WTC11 (cell line): Measurements from ENCODE around the gene ALAS1. TPM values are rescaled to one million over a fixed set of nuclear protein-coding genes. Genes with fewer than 3 reads are reported as not detected.

ENCODE experiments used
- ATAC-seq: fragments of 200-7000 bp; cut with Tn5 transposase; 2 replicates; pipeline ENCODE4 v1.10.0; 2021; ENCODE audit warnings: mild to moderate bottlenecking, moderate library complexity
- CTCF ChIA-PET: fragments of 300-600 bp; sonication (Branson Sonifier 250); formaldehyde crosslinking; loops from one replicate; lab custom pipeline; 2021; ENCODE audit warnings: antibody characterized with exemption; lab: Charles Lee
- POLR2A ChIA-PET: fragments of 350-600 bp; sonication (Branson Sonifier 250); formaldehyde crosslinking; loops from one replicate; lab custom pipeline; 2021; ENCODE audit warnings: antibody characterized with exemption; lab: Charles Lee
- DNase-seq: peaks from one replicate; pipeline ENCODE4 v3.0.0; 2021; ENCODE audit warnings: low spot score
- H3K27ac Mint-ChIP-seq: 2 replicates; pipeline ENCODE4 v1.8.0; 2021; ENCODE audit warnings: mixed read lengths
- H3K27me3 Mint-ChIP-seq: 2 replicates; pipeline ENCODE4 v1.8.0; 2021; ENCODE audit warnings: low read depth, mild to moderate bottlenecking, moderate library complexity, mixed read lengths
- H3K36me3 Mint-ChIP-seq: 2 replicates; pipeline ENCODE4 v1.8.0; 2021; ENCODE audit warnings: mixed read lengths
- H3K4me1 Mint-ChIP-seq: 2 replicates; pipeline ENCODE4 v1.8.0; 2022; ENCODE audit warnings: mixed read lengths
- H3K4me3 Mint-ChIP-seq: 2 replicates; pipeline ENCODE4 v1.8.0; 2021; ENCODE audit warnings: mild to moderate bottlenecking, moderate library complexity, mixed read lengths
- H3K9me3 Mint-ChIP-seq: 2 replicates; pipeline ENCODE4 v1.8.0; 2021; ENCODE audit warnings: mixed read lengths
- ATF1 ChIP-seq: sonication (generic); formaldehyde crosslinking; IDR thresholded peaks from 2 replicates; pipeline ENCODE4 v1.8.1; 2023; ENCODE audit warnings: mild to moderate bottlenecking, moderate library complexity, missing genetic modification reagents
- CBFB ChIP-seq: sonication (generic); formaldehyde crosslinking; IDR thresholded peaks from 2 replicates; pipeline ENCODE4 v1.8.1; 2022; ENCODE audit warnings: mild to moderate bottlenecking, low read depth, missing genetic modification reagents
- CDX4 ChIP-seq: fragments of 250-450 bp; sonication (Bioruptor Pico); IDR thresholded peaks from 2 replicates; pipeline ENCODE4 v1.9.0; 2021; ENCODE audit warnings: moderate library complexity, mild to moderate bottlenecking, inconsistent platforms, borderline replicate concordance
- CREM ChIP-seq: sonication (generic); formaldehyde crosslinking; IDR thresholded peaks from 2 replicates; pipeline ENCODE4 v1.8.1; 2022; ENCODE audit warnings: mild to moderate bottlenecking, missing genetic modification reagents, moderate library complexity
- FOXP4 ChIP-seq: sonication (generic); formaldehyde crosslinking; IDR thresholded peaks from 2 replicates; pipeline ENCODE4 v1.8.0; 2022; ENCODE audit warnings: mild to moderate bottlenecking, missing genetic modification reagents
- GRHL2 ChIP-seq: fragments of 250-450 bp; sonication (Bioruptor Pico); IDR thresholded peaks from 2 replicates; pipeline ENCODE4 v1.8.0; 2022; ENCODE audit warnings: mild to moderate bottlenecking, moderate library complexity; ENCODE audit not compliant: insufficient replicate concordance, severe bottlenecking
- GTF2I ChIP-seq: fragments of 250-450 bp; sonication (Bioruptor Pico); conservative IDR thresholded peaks from 2 replicates; pipeline ENCODE4 v1.4.0; 2021; ENCODE audit warnings: mild to moderate bottlenecking
- KAT7 ChIP-seq: sonication (generic); formaldehyde crosslinking; IDR thresholded peaks from 2 replicates; pipeline ENCODE4 v1.8.1; 2023; ENCODE audit warnings: missing genetic modification reagents, mild to moderate bottlenecking, borderline replicate concordance
- MYBL2 ChIP-seq: sonication (generic); formaldehyde crosslinking; IDR thresholded peaks from 2 replicates; pipeline ENCODE4 v1.8.1; 2023; ENCODE audit warnings: mild to moderate bottlenecking, moderate library complexity, missing genetic modification reagents
- OVOL2 ChIP-seq: fragments of 250-450 bp; sonication (Bioruptor Pico); IDR thresholded peaks from 2 replicates; pipeline ENCODE4 v1.9.0; 2021; ENCODE audit warnings: mild to moderate bottlenecking, borderline replicate concordance
- SMAD3 ChIP-seq: sonication (generic); formaldehyde crosslinking; IDR thresholded peaks from 2 replicates; pipeline ENCODE4 v1.8.0; 2022; ENCODE audit warnings: missing genetic modification reagents, mild to moderate bottlenecking, borderline replicate concordance
- SP1 ChIP-seq: sonication (generic); formaldehyde crosslinking; conservative IDR thresholded peaks from 2 replicates; pipeline ENCODE4 v1.8.1; 2022; ENCODE audit warnings: missing genetic modification reagents
- TCF7 ChIP-seq: sonication (generic); formaldehyde crosslinking; IDR thresholded peaks from 2 replicates; pipeline ENCODE4 v1.8.0; 2022; ENCODE audit warnings: mild to moderate bottlenecking, low read depth, missing genetic modification reagents, moderate library complexity
- ZMAT4 ChIP-seq: fragments of 250-450 bp; sonication (Bioruptor Pico); IDR thresholded peaks from 2 replicates; pipeline ENCODE4 v1.9.0; 2021; ENCODE audit warnings: mild to moderate bottlenecking
- ZNF121 ChIP-seq: sonication (generic); formaldehyde crosslinking; IDR thresholded peaks from 2 replicates; pipeline ENCODE4 v1.8.0; 2023; ENCODE audit warnings: missing genetic modification reagents
- ZNF219 ChIP-seq: sonication (generic); formaldehyde crosslinking; IDR thresholded peaks from 2 replicates; pipeline ENCODE4 v1.8.0; 2023; ENCODE audit warnings: missing genetic modification reagents, mild to moderate bottlenecking, borderline replicate concordance
- ZNF232 ChIP-seq: sonication (generic); formaldehyde crosslinking; IDR thresholded peaks from 2 replicates; pipeline ENCODE4 v1.8.0; 2022; ENCODE audit warnings: mild to moderate bottlenecking, missing genetic modification reagents
- ZNF416 ChIP-seq: fragments of 250-450 bp; sonication (Bioruptor Pico); IDR thresholded peaks from 2 replicates; pipeline ENCODE4 v1.9.0; 2021; ENCODE audit warnings: mild to moderate bottlenecking, inconsistent platforms
- ZNF532 ChIP-seq: fragments of 250-450 bp; sonication (Bioruptor Pico); IDR thresholded peaks from 2 replicates; pipeline ENCODE4 v1.9.0; 2021; ENCODE audit warnings: mild to moderate bottlenecking, borderline replicate concordance
- total RNA-seq: library from RNA; stranded (reverse); gene quantifications from 3 replicates; pipeline ENCODE4 v1.2.3, GENCODE V29; 2021
- TF ChIP-seq, protein P1 (sequence below): sonication (generic); formaldehyde crosslinking; IDR thresholded peaks from 2 replicates; pipeline ENCODE4 v1.8.1; 2023; ENCODE audit warnings: mild to moderate bottlenecking, missing genetic modification reagents, moderate library complexity
- TF ChIP-seq, protein P2 (sequence below): sonication (generic); formaldehyde crosslinking; IDR thresholded peaks from 2 replicates; pipeline ENCODE4 v1.8.1; 2022; ENCODE audit warnings: mild to moderate bottlenecking, missing genetic modification reagents, moderate library complexity, borderline replicate concordance
- TF ChIP-seq, protein P3 (sequence below): sonication (generic); formaldehyde crosslinking; IDR thresholded peaks from 2 replicates; pipeline ENCODE4 v1.8.1; 2023; ENCODE audit warnings: mild to moderate bottlenecking, missing genetic modification reagents

The ALAS1 gene
- total RNA-seq, 1 experiment from 2014 or later, result 39.1 TPM

- no peak for TF ChIP-seq ZNF532 (CRISPR knock-in tag)
- TF ChIP-seq ZNF416 (CRISPR knock-in tag), result no peak
- TF ChIP-seq GRHL2, result no peak
- no peak for TF ChIP-seq MYBL2
- TF ChIP-seq ZNF219 (CRISPR knock-in tag), result no peak
Observed at GRCh38 chr3:52150357-52150756, 47.6 kb upstream of the ALAS1 start (continued).

- ChIA-PET POLR2A (no interaction called here), CTCF (interaction anchor here (0.6 to 1.8 kb wide), 5 partner anchors 28 to 147 kb away, joined by 3 to 7 read pairs (median 5); no protein-coding TSS in a partner anchor)
- Mint-ChIP-seq H3K9me3 (no peaks in the 10 kb centered on the region), H3K27ac (no peak overlapping the region), H3K36me3 (peaks cover 21% of the 10 kb centered on the region), H3K4me1 (peaks cover 24% of the 10 kb centered on the region), H3K4me3 (no peak overlapping the region), H3K27me3 (no peaks in the 10 kb centered on the region)
- no peak for TF ChIP-seq ZNF232
- no peak for TF ChIP-seq CBFB
- no peak for TF ChIP-seq GTF2I
- TF ChIP-seq FOXP4 (CRISPR knock-in tag), result no peak
- TF ChIP-seq ZNF121 (CRISPR knock-in tag), result no peak
- TF ChIP-seq ZMAT4 (CRISPR knock-in tag), result no peak
- TF ChIP-seq KAT7 (CRISPR knock-in tag), result no peak
- no peak for TF ChIP-seq ATF1 (CRISPR knock-in tag)
- TF ChIP-seq, protein P1, sequence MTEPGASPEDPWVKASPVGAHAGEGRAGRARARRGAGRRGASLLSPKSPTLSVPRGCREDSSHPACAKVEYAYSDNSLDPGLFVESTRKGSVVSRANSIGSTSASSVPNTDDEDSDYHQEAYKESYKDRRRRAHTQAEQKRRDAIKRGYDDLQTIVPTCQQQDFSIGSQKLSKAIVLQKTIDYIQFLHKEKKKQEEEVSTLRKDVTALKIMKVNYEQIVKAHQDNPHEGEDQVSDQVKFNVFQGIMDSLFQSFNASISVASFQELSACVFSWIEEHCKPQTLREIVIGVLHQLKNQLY (CRISPR knock-in tag), result no peak
- TF ChIP-seq SMAD3, result no peak
- TF ChIP-seq CREM (CRISPR knock-in tag), result no peak
- TF ChIP-seq, protein P2, sequence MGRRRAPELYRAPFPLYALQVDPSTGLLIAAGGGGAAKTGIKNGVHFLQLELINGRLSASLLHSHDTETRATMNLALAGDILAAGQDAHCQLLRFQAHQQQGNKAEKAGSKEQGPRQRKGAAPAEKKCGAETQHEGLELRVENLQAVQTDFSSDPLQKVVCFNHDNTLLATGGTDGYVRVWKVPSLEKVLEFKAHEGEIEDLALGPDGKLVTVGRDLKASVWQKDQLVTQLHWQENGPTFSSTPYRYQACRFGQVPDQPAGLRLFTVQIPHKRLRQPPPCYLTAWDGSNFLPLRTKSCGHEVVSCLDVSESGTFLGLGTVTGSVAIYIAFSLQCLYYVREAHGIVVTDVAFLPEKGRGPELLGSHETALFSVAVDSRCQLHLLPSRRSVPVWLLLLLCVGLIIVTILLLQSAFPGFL (CRISPR knock-in tag), result no peak
- no peak for TF ChIP-seq SP1 (CRISPR knock-in tag)
- TF ChIP-seq TCF7 (CRISPR knock-in tag), result no peak
- TF ChIP-seq OVOL2 (CRISPR knock-in tag), result no peak
- TF ChIP-seq CDX4, result no peak
- TF ChIP-seq, protein P3, sequence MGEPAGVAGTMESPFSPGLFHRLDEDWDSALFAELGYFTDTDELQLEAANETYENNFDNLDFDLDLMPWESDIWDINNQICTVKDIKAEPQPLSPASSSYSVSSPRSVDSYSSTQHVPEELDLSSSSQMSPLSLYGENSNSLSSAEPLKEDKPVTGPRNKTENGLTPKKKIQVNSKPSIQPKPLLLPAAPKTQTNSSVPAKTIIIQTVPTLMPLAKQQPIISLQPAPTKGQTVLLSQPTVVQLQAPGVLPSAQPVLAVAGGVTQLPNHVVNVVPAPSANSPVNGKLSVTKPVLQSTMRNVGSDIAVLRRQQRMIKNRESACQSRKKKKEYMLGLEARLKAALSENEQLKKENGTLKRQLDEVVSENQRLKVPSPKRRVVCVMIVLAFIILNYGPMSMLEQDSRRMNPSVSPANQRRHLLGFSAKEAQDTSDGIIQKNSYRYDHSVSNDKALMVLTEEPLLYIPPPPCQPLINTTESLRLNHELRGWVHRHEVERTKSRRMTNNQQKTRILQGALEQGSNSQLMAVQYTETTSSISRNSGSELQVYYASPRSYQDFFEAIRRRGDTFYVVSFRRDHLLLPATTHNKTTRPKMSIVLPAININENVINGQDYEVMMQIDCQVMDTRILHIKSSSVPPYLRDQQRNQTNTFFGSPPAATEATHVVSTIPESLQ (CRISPR knock-in tag), result no peak
- TF ChIP-seq ZNF219 (CRISPR knock-in tag), result no peak
- DNase-seq (no peak), ATAC-seq (no peak)
Observed at GRCh38 chr3:52150860-52151259, 47.1 kb upstream of the ALAS1 start.
